GM12878 (cell line): Measurements from ENCODE around the gene TOLLIP. TPM values are rescaled to one million over a fixed set of nuclear protein-coding genes. Genes with fewer than 3 reads are reported as not detected.

Experiments used
- ATAC-seq: fragments of 200-7000 bp; cut with Tn5 transposase; 3 replicates; pipeline ENCODE4 v1.9.1; 2020; ENCODE audit warnings: mild to moderate bottlenecking, moderate library complexity
- BruUV-seq: library from RNA; stranded (reverse); fragments of 400-500 nt; replicated peaks from 2 replicates; lab custom pipeline; 2021; lab: Mats Ljungman, UMichigan
- CTCF ChIA-PET: fragments of 300-600 bp; sonication (Branson Sonifier 250); formaldehyde crosslinking; extraction: SDS; loops from one replicate; lab custom pipeline; 2021; ENCODE audit warnings: inconsistent platforms; lab: Yijun Ruan, JAX
- POLR2A ChIA-PET: fragments of 350-600 bp; formaldehyde crosslinking; extraction: SDS; loops from one replicate; lab custom pipeline; 2021; ENCODE audit warnings: inconsistent platforms; lab: Charles Lee
- RAD21 ChIA-PET: fragments of 300-600 bp; sonication (Branson Sonifier 250); formaldehyde crosslinking; loops from one replicate; lab custom pipeline; 2023; ENCODE audit warnings: antibody characterized with exemption; ENCODE audit not compliant: unreplicated experiment; lab: Charles Lee
- SMC1A ChIA-PET: fragments of 300-600 bp; sonication (Branson Sonifier 250); formaldehyde crosslinking; loops from one replicate; lab custom pipeline; 2023; ENCODE audit not compliant: unreplicated experiment, uncharacterized antibody; lab: Charles Lee
- DNase-seq: peaks from one replicate; pipeline ENCODE4 v3.0.0-alpha.2; 2011; ENCODE audit warnings: low read depth, low spot score
- FAIRE-seq: peaks from 3 replicates; lab custom pipeline; 2011; peaks lifted over from hg19 to GRCh38; lab: Jason Lieb, UNC
- H2AFZ ChIP-seq: 2 replicates; pipeline ENCODE4 v1.6.0; 2011; ENCODE audit warnings: low read depth, low read length, control low read depth; ENCODE audit not compliant: control insufficient read depth
- H3K27ac ChIP-seq: 2 replicates; pipeline ENCODE4 v1.5.1; 2011; ENCODE audit warnings: control low read depth; ENCODE audit not compliant: control insufficient read depth, insufficient read depth
- H3K27me3 ChIP-seq, 2 experiments: replicated peaks in 1 of 2; 2 replicates each; pipeline versions ENCODE4 v1.6.0 to v1.6.1; 2011; ENCODE audit warnings: low read length in 1 of 2; ENCODE audit not compliant: control insufficient read depth in 2 of 2, insufficient read depth in 2 of 2
- H3K36me3 ChIP-seq, 2 experiments: 2 replicates each; pipeline ENCODE4 v1.5.1; 2011; ENCODE audit warnings: low read length in 1 of 2; ENCODE audit not compliant: control insufficient read depth in 2 of 2, insufficient read depth in 2 of 2
- H3K4me1 ChIP-seq: 2 replicates; pipeline ENCODE4 v1.6.1; 2011; ENCODE audit warnings: mild to moderate bottlenecking, low read length, moderate library complexity, mixed read lengths; ENCODE audit not compliant: control insufficient read depth, insufficient read depth
- H3K4me2 ChIP-seq: 2 replicates; pipeline ENCODE4 v1.6.0; 2011; ENCODE audit warnings: control low read depth; ENCODE audit not compliant: control insufficient read depth, insufficient read depth
- H3K4me3 ChIP-seq: fragments of 200-600 bp; sonication (generic); 2 replicates; pipeline ENCODE4 v1.5.1; 2016
- H3K79me2 ChIP-seq: 2 replicates; pipeline ENCODE4 v1.6.0; 2011; ENCODE audit warnings: low read length; ENCODE audit not compliant: control insufficient read depth, insufficient read depth
- H3K9ac ChIP-seq: 2 replicates; pipeline ENCODE4 v1.8.0; 2011; ENCODE audit warnings: low read length, control low read depth, mixed read lengths; ENCODE audit not compliant: control insufficient read depth, insufficient read depth
- H3K9me3 ChIP-seq: replicated peaks from 3 replicates; pipeline ENCODE4 v1.5.1; 2011; ENCODE audit warnings: mild to moderate bottlenecking, low read length; ENCODE audit not compliant: control insufficient read depth, insufficient read depth
- H4K20me1 ChIP-seq: 2 replicates; pipeline ENCODE4 v1.6.0; 2011; ENCODE audit not compliant: control insufficient read depth, insufficient read depth
- BACH1 ChIP-seq: fragments of 450-650 bp; IDR thresholded peaks from 2 replicates; pipeline ENCODE4 v1.6.1; 2017; ENCODE audit warnings: mild to moderate bottlenecking, borderline replicate concordance
- NR2C2 ChIP-seq: IDR thresholded peaks from 2 replicates; pipeline ENCODE4 v1.6.1; 2011; ENCODE audit warnings: borderline replicate concordance, low read depth; ENCODE audit not compliant: control insufficient read depth, insufficient read length
- POLR2AphosphoS2 ChIP-seq: IDR thresholded peaks from 2 replicates; pipeline ENCODE4 v1.6.1; 2011; ENCODE audit warnings: low read depth, mild to moderate bottlenecking, low read length, improper control_type of control experiment, moderate library complexity
- SREBF1 ChIP-seq: IDR thresholded peaks from 2 replicates; pipeline ENCODE4 v1.6.1; 2012; ENCODE audit warnings: mild to moderate bottlenecking, low read length
- WGBS: methylation state at CpG from one replicate; pipeline ENCODE4 v1.1.6; 2016; ENCODE audit warnings: low lambda C conversion rate; ENCODE audit not compliant: insufficient replicate concordance, insufficient coverage; ENCODE audit errors: missing lambda C conversion rate; 5-methylcytosine and 5-hydroxymethylcytosine counted together
- in situ Hi-C: fragments of 300-500 bp; cut with MboI; formaldehyde crosslinking; loops from 9 replicates; pipeline ENCODE4 v1.14.3; 2018; ENCODE audit warnings: mixed read lengths
- intact Hi-C: fragments of 100-400 bp; cut with micrococcal nuclease; formaldehyde crosslinking; loops from one replicate; pipeline ENCODE4 v1.14.2; 2022; ENCODE audit not compliant: unreplicated experiment
- polyA plus RNA-seq, 11 experiments: library from polyadenylated mRNA; depleted of rRNA in 4 of 11; unstranded in 6 of 11; stranded (reverse) in 5 of 11; fragments of >200 nt; fragmentation: Nextera tagmentation in 4 of 11; fragmentation: Illumina TruSeq in 1 of 11; extraction: Ambion mirVana in 4 of 11; extraction: Trizol in 1 of 11; gene quantifications; 1 replicate in 1 of 11; 2 replicates in 10 of 11; pipeline versions ENCODE4 v1.2.1 to v1.2.3, GENCODE V29; 2011 to 2016; ENCODE audit warnings: inconsistent platforms in 2 of 11, missing spikeins in 2 of 11, low read depth in 1 of 11
- total RNA-seq, 4 experiments: library from RNA; depleted of rRNA in 3 of 4; stranded (reverse); fragments of >200 nt in 3 of 4; fragmentation: Illumina TruSeq in 1 of 4; extraction: Trizol in 1 of 4; gene quantifications; 2 replicates each; pipeline versions ENCODE4 v1.2.1 to v1.2.3, GENCODE V29; 2013 to 2021
- TF ChIP-seq, protein P1 (sequence below): fragments of 450-650 bp; IDR thresholded peaks from 2 replicates; pipeline ENCODE4 v1.6.1; 2018; ENCODE audit warnings: borderline replicate concordance, mild to moderate bottlenecking; ENCODE audit not compliant: partially characterized antibody
- TF ChIP-seq, protein P2 (sequence below): IDR thresholded peaks from 2 replicates; pipeline ENCODE4 v1.6.1; 2011; ENCODE audit warnings: low read depth, low read length, improper control_type of control experiment, borderline replicate concordance
- TF ChIP-seq, protein P3 (sequence below): fragments of 450-650 bp; formaldehyde crosslinking; IDR thresholded peaks from 2 replicates; pipeline ENCODE4 v1.4.0; 2020; ENCODE audit warnings: mild to moderate bottlenecking, moderate library complexity

Gene TOLLIP
- total and polyA plus RNA-seq, 10 of the 15 experiments (the other 5 are each of a cell fraction or from before 2014, with no cell fraction given), result 0.47 to 39.5 (median 21.6) TPM

DNA sequence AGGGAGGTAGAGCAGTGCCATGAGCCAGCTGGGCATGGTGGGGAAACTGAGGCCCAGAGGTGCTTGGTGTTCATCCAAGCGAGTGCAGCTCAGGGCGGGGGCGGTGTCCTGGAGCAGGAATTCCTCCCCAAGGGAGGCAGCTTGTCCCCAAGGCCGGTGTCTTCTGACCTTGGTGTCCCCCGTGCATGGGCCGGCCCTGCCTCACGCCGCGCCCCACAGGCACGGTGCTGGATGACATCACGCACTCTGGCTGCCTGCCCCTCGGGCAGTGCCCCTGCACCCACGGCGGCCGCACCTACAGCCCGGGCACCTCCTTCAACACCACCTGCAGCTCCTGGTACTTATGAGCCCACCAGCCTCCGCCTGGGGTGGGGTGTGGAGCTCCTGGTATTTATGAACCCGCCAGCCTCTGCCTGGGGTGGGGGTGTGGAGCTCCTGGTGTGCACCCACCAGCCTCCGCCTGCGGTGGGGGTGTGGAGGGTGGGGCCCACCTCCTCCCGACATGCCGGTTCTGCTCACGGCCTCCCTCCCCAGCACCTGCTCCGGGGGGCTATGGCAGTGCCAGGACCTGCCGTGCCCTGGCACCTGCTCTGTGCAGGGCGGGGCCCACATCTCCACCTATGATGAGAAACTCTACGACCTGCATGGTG lies 79.8 kb downstream of the TOLLIP start:
- POLR2A ChIA-PET, result no interaction called here
- in situ Hi-C loops (no loop called here), intact Hi-C loops (no loop called here)
- CTCF ChIA-PET, result no interaction called here
- no peak overlapping the region for H3K27ac ChIP-seq
- no peaks in the 10 kb centered on the region for H3K9me3 ChIP-seq
- no peaks in the 10 kb centered on the region for H3K79me2 ChIP-seq
- H4K20me1 ChIP-seq, result no peaks in the 10 kb centered on the region
- H3K4me2 ChIP-seq, result no peak overlapping the region
- no TSS peak for BruUV-seq
- no peaks in the 10 kb centered on the region for H3K4me1 ChIP-seq
- H3K4me3 ChIP-seq, result no peak overlapping the region
- SMC1A ChIA-PET, result no interaction called here
- H3K27me3 ChIP-seq, result no peaks in the 10 kb centered on the region
- RAD21 ChIA-PET, result no interaction called here
- TF ChIP-seq POLR2AphosphoS2, result no peak
- TF ChIP-seq, protein P1, sequence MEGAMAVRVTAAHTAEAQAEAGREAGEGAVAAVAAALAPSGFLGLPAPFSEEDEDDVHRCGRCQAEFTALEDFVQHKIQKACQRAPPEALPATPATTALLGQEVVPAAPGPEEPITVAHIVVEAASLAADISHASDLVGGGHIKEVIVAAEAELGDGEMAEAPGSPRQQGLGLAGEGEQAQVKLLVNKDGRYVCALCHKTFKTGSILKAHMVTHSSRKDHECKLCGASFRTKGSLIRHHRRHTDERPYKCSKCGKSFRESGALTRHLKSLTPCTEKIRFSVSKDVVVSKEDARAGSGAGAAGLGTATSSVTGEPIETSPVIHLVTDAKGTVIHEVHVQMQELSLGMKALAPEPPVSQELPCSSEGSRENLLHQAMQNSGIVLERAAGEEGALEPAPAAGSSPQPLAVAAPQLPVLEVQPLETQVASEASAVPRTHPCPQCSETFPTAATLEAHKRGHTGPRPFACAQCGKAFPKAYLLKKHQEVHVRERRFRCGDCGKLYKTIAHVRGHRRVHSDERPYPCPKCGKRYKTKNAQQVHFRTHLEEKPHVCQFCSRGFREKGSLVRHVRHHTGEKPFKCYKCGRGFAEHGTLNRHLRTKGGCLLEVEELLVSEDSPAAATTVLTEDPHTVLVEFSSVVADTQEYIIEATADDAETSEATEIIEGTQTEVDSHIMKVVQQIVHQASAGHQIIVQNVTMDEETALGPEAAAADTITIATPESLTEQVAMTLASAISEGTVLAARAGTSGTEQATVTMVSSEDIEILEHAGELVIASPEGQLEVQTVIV, result no peak
- TF ChIP-seq, protein P2, sequence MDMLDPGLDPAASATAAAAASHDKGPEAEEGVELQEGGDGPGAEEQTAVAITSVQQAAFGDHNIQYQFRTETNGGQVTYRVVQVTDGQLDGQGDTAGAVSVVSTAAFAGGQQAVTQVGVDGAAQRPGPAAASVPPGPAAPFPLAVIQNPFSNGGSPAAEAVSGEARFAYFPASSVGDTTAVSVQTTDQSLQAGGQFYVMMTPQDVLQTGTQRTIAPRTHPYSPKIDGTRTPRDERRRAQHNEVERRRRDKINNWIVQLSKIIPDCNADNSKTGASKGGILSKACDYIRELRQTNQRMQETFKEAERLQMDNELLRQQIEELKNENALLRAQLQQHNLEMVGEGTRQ, result no peak
- no peak for TF ChIP-seq SREBF1
- TF ChIP-seq NR2C2, result no peak
- TF ChIP-seq BACH1, result no peak
- TF ChIP-seq, protein P3, sequence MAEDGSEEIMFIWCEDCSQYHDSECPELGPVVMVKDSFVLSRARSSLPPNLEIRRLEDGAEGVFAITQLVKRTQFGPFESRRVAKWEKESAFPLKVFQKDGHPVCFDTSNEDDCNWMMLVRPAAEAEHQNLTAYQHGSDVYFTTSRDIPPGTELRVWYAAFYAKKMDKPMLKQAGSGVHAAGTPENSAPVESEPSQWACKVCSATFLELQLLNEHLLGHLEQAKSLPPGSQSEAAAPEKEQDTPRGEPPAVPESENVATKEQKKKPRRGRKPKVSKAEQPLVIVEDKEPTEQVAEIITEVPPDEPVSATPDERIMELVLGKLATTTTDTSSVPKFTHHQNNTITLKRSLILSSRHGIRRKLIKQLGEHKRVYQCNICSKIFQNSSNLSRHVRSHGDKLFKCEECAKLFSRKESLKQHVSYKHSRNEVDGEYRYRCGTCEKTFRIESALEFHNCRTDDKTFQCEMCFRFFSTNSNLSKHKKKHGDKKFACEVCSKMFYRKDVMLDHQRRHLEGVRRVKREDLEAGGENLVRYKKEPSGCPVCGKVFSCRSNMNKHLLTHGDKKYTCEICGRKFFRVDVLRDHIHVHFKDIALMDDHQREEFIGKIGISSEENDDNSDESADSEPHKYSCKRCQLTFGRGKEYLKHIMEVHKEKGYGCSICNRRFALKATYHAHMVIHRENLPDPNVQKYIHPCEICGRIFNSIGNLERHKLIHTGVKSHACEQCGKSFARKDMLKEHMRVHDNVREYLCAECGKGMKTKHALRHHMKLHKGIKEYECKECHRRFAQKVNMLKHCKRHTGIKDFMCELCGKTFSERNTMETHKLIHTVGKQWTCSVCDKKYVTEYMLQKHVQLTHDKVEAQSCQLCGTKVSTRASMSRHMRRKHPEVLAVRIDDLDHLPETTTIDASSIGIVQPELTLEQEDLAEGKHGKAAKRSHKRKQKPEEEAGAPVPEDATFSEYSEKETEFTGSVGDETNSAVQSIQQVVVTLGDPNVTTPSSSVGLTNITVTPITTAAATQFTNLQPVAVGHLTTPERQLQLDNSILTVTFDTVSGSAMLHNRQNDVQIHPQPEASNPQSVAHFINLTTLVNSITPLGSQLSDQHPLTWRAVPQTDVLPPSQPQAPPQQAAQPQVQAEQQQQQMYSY, result no peak
- FAIRE-seq (no peak), DNase-seq (no peak), ATAC-seq (no peak)
- 40% methylated on average over 15 of the region's 27 CpGs for WGBS
- no peaks in the 10 kb centered on the region for H3K36me3 ChIP-seq
- no peak overlapping the region for H2AFZ ChIP-seq
- H3K9ac ChIP-seq, result no peak overlapping the region
